NT2/D1 (cell line): ENCODE results near the gene NTRK3.

Experiments used
- SUZ12 ChIP-seq: IDR thresholded peaks from 2 replicates; pipeline ENCODE4 v1.6.1; 2011; ENCODE audit not compliant: insufficient read length, insufficient read depth; ENCODE audit errors: extremely low read depth
- YY1 ChIP-seq: IDR thresholded peaks from 2 replicates; pipeline ENCODE4 v1.6.1; 2011; ENCODE audit not compliant: insufficient read length, insufficient read depth
- ZNF274 ChIP-seq: IDR thresholded peaks from 2 replicates; pipeline ENCODE4 v1.6.1; 2011; ENCODE audit warnings: mild to moderate bottlenecking, low read depth, low read length

DNA sequence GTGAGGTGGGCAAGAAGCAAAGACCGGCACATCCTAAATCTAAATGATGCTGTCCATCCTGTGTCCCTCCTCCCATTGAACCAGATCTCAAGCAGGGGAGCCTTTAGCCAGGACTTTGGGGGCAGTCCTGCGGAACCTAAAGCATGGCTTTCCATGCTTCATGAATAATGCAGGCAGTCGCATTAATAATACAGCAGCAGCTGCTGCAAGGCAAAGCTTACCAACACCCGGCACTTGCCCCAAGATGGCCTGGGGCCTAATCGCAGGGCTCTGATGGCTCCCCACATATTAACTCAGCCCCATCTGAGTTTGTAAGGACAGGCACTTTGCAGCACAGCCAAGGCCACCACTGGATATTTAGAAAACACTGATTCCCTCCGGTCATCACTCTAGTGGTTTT, 114.4 kb downstream of the NTRK3 start:
- TF ChIP-seq YY1 (no peak), SUZ12 (no peak), ZNF274 (no peak)
